Ovary (tissue), 9 donors: Measurements from ENCODE around the gene TDRD3. TPM values are rescaled to one million over a fixed set of nuclear protein-coding genes. Genes with fewer than 3 reads are reported as not detected.

ENCODE experiments used
- DNase-seq, 5 donors: peaks; one replicate each; pipeline ENCODE4 v3.0.0-alpha.2; 2019 to 2020
- H3K27ac ChIP-seq, 2 donors: fragments of 200-600 bp; one replicate each; pipeline versions ENCODE4 v1.5.1 to v1.8.0; 2019 to 2022
- H3K27me3 ChIP-seq: fragments of 200-600 bp; one replicate; pipeline ENCODE4 v1.8.0; 2022
- H3K36me3 ChIP-seq: fragments of 200-600 bp; sonication (generic); one replicate; pipeline ENCODE4 v1.5.1; 2019
- H3K4me1 ChIP-seq: one replicate; pipeline ENCODE4 v1.8.1; 2013; ENCODE audit warnings: mild to moderate bottlenecking, moderate library complexity; ENCODE audit not compliant: insufficient read depth
- H3K4me3 ChIP-seq: fragments of 200-600 bp; sonication (generic); one replicate; pipeline ENCODE4 v1.5.1; 2017
- H3K9me3 ChIP-seq, 2 donors: fragments of 200-600 bp in 1 of 2; sonication (generic) in 1 of 2; one replicate each; pipeline versions ENCODE4 v1.5.1 to v1.8.1; 2013 to 2019; ENCODE audit warnings: mild to moderate bottlenecking in 1 of 2, moderate library complexity in 1 of 2
- CTCF ChIP-seq, 3 donors: fragments of 450-650 bp in 2 of 3; fragments of 200-600 bp in 1 of 3; IDR thresholded peaks; one replicate each; pipeline versions ENCODE4 v1.5.1 to v1.8.0; 2016 to 2022; ENCODE audit warnings: antibody characterized with exemption in 3 of 3, mild to moderate bottlenecking in 1 of 3
- EP300 ChIP-seq: sonication (generic); formaldehyde crosslinking; IDR thresholded peaks from one replicate; pipeline ENCODE4 v1.6.1; 2017; ENCODE audit warnings: antibody characterized with exemption
- POLR2A ChIP-seq: fragments of 450-650 bp; IDR thresholded peaks from one replicate; pipeline ENCODE4 v1.6.1; 2017; ENCODE audit warnings: antibody characterized with exemption, mild to moderate bottlenecking, moderate library complexity
- WGBS, 3 donors: extraction: QIAGEN DNeasy Blood & Tissue Kit in 1 of 3; methylation state at CpG; one replicate each; pipeline versions ENCODE4 v1.1.5 to v1.1.7; 2013 to 2017; 5-methylcytosine and 5-hydroxymethylcytosine counted together
- intact Hi-C, 4 donors: fragments of 100-400 bp; cut with DNase I; formaldehyde crosslinking; loops; one replicate each; pipeline versions ENCODE4 v1.11.0 to v1.15.1; 2022 to 2023
- polyA plus RNA-seq, 2 donors: library from polyadenylated mRNA; stranded (reverse); fragments of 200-250 nt in 1 of 2; fragments of 350-450 nt in 1 of 2; fragmentation: Illumina TruSeq in 1 of 2; extraction: RNeasy Lipid Tissue Mini Kit (QIAGEN cat#74804) in 1 of 2; gene quantifications; one replicate each; pipeline ENCODE4 v1.2.3, GENCODE V29; 2013 to 2014
- total RNA-seq, 7 donors: library from RNA; depleted of rRNA in 2 of 7; stranded (reverse); fragments of >200 nt in 2 of 7; fragmentation: NEBNext Ultra II Directional in 3 of 7; extraction: Animal tissue kit (Norgen Biotek cat#: 25700) in 3 of 7; gene quantifications; one replicate each; pipeline versions ENCODE4 v1.1.0 to v1.2.4, GENCODE V29; 2016 to 2023
- donor health status: DM: no; HTN: no; CAD: no; lungs with moderate emphysema.
- donor health status: DM: no; HTN: no; CAD: no.
- donor health status: Bipolar disorder and iron deficiency.
- donor health status: DM: yes; HTN: yes; CAD: no.
- donor health status: DM: no; HTN: no; CAD: no.
- donor health status: DM: yes; HTN: yes; CAD: no.

Gene TDRD3
- total and polyA plus RNA-seq, 9 donors: 15.8 to 63.0 (median 40.8) TPM

GRCh38 chr13:60454425-60454824 lies 57.4 kb downstream of the TDRD3 start:
- TF ChIP-seq CTCF (IDR thresholded peaks at IDR 0.05) (no peak), POLR2A (no peak), EP300 (no peak)
- no peak overlapping the region for H3K4me3 ChIP-seq
- H3K27me3 ChIP-seq: no peaks in the 10 kb centered on the region
- no peak overlapping the region for H3K27ac ChIP-seq
- no peaks in the 10 kb centered on the region for H3K36me3 ChIP-seq
- 98 to 100% (median 100%) methylated on average over 1 of the region's 1 CpG for WGBS, 3 donors
- DNase-seq: no peak
- H3K9me3 ChIP-seq: no peaks in the 10 kb centered on the region
- intact Hi-C loops: no loop called here
- H3K4me1 ChIP-seq: peaks cover 2% of the 10 kb centered on the region

- H3K36me3 ChIP-seq: no peaks in the 10 kb centered on the region
- 72 to 84% (median 81%) methylated on average over 1 of the region's 1 CpG for WGBS, 3 donors
- H3K27ac ChIP-seq: no peak overlapping the region
- H3K4me1 ChIP-seq: no peaks in the 10 kb centered on the region
- intact Hi-C loops: no loop called here
- DNase-seq: no peak
- no peaks in the 10 kb centered on the region for H3K27me3 ChIP-seq
- H3K4me3 ChIP-seq: no peak overlapping the region
- TF ChIP-seq CTCF (IDR thresholded peaks at IDR 0.05): no peak
- TF ChIP-seq POLR2A: no peak
- TF ChIP-seq EP300: no peak
- H3K9me3 ChIP-seq: no peaks in the 10 kb centered on the region
Measured at GRCh38 chr13:60463787-60464186, 66.8 kb downstream of the TDRD3 start.

- Histone ChIP-seq H3K27ac (no peak overlapping the region), H3K4me3 (no peak overlapping the region), H3K9me3 (no peaks in the 10 kb centered on the region), H3K4me1 (no peaks in the 10 kb centered on the region), H3K27me3 (no peaks in the 10 kb centered on the region), H3K36me3 (no peaks in the 10 kb centered on the region)
- TF ChIP-seq CTCF (IDR thresholded peaks at IDR 0.05): no peak
- no peak for TF ChIP-seq EP300
- TF ChIP-seq POLR2A: no peak
- no peak for DNase-seq
- WGBS, 3 donors: 92 to 94% (median 94%) methylated on average over 3 of the region's 3 CpGs
- intact Hi-C loops: no loop called here
Measured at GRCh38 chr13:60467098-60467497, 70.1 kb downstream of the TDRD3 start.

- TF ChIP-seq CTCF (IDR thresholded peaks at IDR 0.05): no peak
- TF ChIP-seq EP300: no peak
- TF ChIP-seq POLR2A: no peak
Measured at GRCh38 chr13:60479273-60479672, 82.3 kb downstream of the TDRD3 start.

GRCh38 chr13:60482012-60482411 lies 85.0 kb downstream of the TDRD3 start:
- no peak overlapping the region for H3K4me3 ChIP-seq
- TF ChIP-seq POLR2A (no peak), CTCF (IDR thresholded peaks at IDR 0.05) (no peak), EP300 (no peak)
- no peak overlapping the region for H3K27ac ChIP-seq
- H3K4me1 ChIP-seq: no peaks in the 10 kb centered on the region
- H3K9me3 ChIP-seq: peaks cover 0 to 4% of the 10 kb centered on the region in 2 donors
- intact Hi-C loops: no loop called here
- no peak for DNase-seq
- H3K36me3 ChIP-seq: no peaks in the 10 kb centered on the region
- H3K27me3 ChIP-seq: no peaks in the 10 kb centered on the region

More at GRCh38 chr13:60479273-60479672, 82.3 kb downstream of the TDRD3 start:
- Histone ChIP-seq H3K36me3 (no peaks in the 10 kb centered on the region), H3K4me3 (no peak overlapping the region), H3K9me3 (peaks cover 0 to 4% of the 10 kb centered on the region in 2 donors), H3K27ac (no peak overlapping the region), H3K27me3 (no peaks in the 10 kb centered on the region), H3K4me1 (no peaks in the 10 kb centered on the region)
- DNase-seq: no peak
- intact Hi-C loops: no loop called here
